Hematopoietic multipotent progenitor cell treated with erythropoietin and hydrocortisone succinate and interleukin-3 and kit ligand, for 17 days (in vitro differentiated cells): Measurements from ENCODE around the gene TAF1C.
"Not testable (repeated sequence)": the region's sequence is repeated elsewhere in the genome, so short reads cannot be mapped to it uniquely, and the experiment has no call there.

Source experiments
- DNase-seq: peaks from one replicate; pipeline ENCODE4 v3.0.0-alpha.2; 2015; ENCODE audit warnings: low spot score

TAF1C gene, protein sequence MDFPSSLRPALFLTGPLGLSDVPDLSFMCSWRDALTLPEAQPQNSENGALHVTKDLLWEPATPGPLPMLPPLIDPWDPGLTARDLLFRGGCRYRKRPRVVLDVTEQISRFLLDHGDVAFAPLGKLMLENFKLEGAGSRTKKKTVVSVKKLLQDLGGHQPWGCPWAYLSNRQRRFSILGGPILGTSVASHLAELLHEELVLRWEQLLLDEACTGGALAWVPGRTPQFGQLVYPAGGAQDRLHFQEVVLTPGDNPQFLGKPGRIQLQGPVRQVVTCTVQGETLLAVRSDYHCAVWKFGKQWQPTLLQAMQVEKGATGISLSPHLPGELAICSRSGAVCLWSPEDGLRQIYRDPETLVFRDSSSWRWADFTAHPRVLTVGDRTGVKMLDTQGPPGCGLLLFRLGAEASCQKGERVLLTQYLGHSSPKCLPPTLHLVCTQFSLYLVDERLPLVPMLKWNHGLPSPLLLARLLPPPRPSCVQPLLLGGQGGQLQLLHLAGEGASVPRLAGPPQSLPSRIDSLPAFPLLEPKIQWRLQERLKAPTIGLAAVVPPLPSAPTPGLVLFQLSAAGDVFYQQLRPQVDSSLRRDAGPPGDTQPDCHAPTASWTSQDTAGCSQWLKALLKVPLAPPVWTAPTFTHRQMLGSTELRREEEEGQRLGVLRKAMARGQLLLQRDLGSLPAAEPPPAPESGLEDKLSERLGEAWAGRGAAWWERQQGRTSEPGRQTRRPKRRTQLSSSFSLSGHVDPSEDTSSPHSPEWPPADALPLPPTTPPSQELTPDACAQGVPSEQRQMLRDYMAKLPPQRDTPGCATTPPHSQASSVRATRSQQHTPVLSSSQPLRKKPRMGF

DNA sequence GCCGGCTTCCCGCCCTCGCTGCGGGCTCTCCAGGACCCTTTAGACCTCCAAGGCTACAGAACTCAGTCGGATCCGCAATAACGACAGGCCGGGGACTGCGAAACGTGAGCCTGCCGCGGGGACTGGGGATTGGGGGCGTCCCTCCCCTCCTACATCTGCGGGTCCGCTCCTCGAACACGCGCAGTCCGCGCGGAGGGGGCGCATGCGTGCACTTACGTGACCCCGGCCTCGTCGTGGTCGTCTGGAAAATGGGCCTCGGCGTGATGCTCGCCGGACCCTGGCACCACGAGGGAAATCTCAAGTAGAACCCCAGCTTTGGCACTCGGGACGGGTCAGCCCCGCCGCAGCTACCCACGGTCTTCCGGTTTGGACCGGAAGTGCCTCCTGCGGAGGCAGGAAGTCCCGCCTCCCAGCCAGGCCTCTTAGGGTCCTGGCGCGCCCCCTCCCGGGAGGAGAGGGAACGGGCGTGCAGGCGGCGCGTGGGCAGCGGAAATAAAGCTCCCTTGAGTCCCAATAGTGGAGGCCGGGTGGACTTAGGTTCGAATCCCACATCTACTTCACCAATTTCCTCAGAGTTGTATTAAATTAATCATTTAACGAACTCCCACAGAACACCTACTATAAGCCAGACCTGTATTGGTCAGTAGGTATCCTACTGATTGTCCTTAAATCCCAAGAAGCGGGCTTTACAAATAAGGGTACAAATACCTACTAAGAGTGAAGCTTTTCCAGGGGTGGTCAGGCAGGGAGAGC, at the start of gene TAF1C:
Gene TAF1C (minus strand): TSS at position 373 of the 753 bp plus-strand sequence. CDS start 2,069 bp downstream, outside the sequence.
- DNase-seq: peak; percentile 96

DNA sequence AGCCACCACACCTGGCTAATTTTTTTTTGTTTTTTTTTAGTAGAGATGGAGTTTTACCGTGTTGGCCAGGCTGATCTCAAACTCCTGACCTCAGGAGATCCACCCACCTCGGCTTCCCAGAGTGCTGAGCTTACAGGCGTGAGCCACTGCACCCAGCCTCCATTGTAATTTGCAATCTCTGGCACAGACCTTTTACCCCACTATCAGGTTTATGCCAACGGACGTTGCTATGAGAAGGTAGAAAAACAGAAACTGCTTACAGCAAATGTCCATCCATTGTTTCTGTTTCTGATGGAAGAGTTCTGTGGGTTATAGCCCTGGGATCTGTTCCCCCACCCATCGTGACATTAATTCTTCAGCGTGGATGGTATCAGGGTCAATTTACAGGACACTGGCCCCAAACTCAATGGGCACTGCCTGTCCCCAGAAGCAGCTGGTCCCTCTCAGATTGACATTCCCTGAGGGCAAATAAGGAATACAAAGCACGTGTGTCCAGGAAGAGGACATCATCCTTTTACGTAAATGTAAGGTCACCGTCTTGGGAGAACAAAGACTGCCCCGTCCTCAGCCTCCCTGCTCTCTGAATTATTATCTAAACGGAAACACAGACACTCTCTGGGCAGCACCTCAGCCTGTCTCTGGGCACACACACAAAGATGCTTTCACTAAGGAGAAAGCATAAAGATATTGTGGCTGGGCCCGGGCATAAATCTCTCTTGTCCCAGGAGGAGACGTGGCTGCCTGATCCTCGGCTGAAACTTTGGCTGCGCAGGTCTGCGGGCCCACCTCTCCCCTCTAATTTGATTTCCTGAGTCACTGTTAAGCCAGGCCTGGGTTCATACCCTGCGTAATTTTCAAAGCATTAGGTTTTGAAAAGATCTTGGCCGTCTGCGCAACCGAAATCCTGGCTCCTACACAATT, 47.7 kb upstream of the TAF1C start:
- DNase-seq: no peak

DNA sequence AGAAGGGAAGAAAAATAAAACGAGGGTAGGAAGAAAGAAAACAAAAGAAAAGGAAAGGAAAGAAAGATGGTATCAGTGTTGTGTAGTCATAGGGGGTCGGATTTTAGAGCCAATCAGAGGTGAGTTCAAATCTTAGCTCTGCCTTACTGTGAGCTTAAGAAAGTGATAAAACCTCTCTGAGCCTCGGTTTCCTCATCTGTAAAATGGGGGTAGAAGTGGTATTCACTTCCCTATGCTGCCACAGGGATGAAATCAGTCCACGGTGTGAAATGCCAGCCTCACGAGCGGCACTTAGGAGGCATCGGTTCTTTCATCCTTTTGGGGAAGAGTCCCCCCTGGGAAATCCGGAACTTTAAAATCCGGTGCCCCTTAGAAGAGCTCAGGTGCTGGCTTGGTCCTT, 46.9 kb upstream of the TAF1C start:
- DNase-seq: no peak

DNA sequence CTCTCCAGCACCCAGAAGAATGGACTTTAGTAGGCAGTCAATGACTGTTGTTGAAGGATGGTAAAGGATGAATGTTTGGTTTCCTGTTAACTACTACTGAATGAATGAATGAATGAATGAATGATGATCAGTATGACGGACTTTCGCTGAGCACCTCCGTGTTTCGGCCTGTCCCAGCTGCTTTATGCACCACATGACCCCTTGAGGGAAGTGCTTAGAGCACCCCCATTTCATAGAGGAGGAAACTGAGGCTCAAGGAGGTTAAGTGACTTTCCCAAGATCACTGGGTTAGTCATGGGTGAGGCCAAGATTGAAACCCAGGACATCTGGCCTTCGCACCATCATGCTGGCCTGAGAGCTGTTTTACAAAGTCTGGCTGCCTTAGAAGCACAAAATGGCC, 46.1 kb upstream of the TAF1C start:
- no peak for DNase-seq

DNA sequence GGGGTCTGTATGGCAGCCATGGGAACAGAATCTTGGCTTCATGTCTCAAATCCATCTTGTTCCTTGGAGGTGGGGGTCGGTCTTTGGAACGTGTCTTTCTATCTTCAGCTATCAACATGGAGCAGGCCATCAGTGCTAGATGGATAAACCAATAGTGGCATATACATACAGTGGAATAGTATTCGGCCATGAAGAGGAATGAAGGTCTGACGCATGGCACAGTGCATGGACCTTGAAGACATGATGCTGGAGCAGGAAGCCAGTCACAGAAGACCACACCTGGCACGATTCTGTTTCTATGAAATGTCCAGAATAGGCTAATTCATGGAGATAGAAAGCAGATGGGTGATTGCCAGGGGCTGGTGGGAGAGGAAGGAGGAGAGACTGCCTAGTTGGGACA, 45.2 kb upstream of the TAF1C start:
- no peak for DNase-seq

DNA sequence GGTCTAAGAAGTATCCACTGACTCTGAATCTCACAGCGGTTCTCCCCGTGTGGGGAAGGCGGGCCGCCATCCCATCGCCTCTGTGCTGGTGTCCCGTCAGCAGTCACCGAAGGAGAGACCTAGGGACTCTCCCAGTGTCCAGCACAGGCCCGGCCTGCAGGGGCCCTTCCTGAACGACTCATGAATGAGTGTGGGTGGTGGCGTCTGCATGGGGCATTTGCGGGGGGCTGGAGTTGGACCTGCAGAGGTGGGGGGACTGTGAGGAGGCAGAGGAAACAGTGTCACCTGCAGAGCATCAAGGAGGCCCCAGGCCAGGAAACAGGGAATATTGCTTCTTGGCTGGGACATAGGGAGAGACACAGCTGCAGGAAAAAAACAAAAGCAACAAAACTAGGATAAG, 42.6 kb upstream of the TAF1C start:
- DNase-seq: no peak

DNA sequence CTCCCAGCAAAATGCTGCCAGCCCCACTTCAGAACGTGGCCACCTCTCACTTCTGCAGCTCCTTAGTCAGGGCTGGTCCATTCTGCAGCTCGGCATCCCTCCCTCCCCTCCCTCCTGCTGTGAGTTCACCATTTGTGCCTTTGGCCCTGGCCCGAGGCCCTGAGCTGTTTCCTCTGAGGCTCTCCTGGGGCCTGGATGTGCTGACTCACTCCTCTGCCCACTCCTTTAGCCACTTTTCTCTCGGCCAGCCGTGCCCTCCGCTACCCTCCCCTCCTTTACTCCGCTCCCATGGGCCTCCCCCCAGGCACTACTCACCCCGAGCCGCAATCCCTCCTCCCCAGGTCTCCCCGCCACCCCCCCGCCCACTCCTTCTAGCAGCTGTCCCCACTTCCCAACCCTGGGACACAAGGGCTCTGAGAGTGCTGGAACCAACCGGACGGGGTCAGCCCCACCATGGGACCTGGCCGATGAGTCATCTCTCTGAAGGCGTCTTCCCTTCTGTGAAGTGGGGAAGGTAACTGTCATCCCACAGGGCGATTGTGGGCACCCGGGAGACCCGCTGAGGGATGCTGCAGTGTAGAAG, 41.5 kb upstream of the TAF1C start:
- no peak for DNase-seq

DNA sequence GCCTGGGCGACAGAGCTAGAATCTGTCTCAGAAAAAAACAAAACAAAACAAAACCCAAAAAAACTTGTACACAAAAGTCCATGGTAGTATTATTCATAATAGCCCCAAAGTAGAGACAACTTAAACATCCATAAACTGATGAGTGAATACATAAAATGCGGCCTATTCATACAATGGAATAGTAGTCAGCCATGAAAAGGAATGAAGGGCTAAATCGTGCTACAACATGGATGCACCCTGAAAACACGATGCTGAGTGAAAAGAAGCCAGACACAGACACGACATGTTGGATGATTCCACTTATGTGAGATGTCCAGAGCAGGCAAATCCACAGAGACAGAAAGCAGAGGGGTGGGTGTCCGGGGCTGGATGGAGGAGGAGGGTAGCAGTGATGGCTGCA, 40.7 kb upstream of the TAF1C start:
- no peak for DNase-seq

DNA sequence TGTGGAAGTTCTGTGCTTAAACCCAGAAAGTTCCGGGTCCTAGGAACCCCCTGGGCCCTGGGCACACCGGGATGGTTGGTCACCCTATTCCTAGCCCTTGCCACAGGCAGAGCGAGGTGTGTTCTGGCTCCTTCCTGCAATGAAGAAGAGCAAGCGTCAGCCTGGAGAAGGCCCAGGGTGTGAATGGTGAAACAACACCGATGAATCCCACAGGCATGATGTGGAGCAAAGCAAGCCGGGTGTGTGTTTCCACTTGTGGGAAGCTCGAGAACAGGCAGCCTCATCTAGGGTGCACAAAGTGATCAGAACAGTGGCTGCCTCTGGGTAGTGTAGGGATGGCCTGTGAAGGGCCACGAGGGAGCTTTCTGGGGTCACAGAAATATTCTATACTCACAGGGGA, 39.2 kb upstream of the TAF1C start:
- no peak for DNase-seq

DNA sequence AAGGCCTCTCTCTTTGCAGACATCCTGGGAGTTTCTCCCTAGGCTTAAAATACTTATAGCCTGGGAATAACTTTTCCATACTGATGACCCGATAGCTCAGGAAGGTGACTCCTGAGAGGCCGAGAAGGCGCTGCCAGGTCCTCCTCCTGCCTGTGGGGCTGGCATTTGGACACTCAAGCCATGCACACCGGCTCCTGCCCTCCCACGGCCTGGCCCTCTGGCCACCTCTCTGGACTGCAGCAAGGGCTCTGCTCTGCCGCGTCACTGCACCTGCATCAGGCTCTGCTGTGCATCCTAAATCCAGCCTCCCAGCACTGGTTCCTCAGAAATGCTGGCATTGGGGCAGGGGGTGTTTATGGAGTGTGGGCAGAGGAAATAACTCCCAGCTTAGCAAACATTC, 38.7 kb upstream of the TAF1C start:
- no peak for DNase-seq

DNA sequence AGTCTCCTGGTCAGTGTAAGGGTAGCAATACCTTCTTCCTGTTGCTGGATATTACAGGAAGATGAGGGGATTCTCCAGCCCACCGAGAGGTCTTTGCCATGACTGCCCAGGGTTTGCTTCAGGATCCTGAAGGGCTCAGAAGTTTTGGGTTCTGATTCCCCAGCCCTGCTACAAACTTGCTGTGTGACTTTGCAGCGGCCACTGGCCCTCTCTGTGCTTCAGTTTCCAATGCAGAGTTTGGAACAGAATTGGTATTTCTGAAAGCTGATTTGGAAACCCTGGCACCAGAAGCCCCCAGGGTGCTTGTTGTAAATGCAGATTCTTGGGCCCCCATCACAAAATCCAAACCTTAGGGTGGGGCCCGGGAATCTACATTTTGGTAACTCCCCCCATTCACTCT, 38.3 kb upstream of the TAF1C start:
- DNase-seq: no peak

DNA sequence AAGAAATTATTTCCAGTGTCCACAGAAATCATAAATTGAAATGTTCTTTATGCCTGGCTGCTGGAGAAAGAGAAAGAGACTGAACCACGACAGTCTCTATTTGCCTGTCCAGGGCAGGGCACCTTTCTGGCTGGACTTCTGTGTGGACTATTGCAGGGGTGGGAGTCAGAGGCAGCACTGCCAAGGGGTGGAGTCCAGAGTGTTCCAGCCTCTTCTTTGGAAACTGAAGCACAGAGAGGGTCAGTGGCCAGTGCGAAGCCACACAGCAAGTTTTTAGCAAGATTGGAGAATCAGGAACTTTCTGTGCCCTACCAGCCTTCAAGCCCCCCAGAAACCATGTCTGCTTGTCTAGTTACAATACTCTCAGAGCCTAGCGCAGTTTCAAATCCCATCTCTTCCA, 37.7 kb upstream of the TAF1C start:
- no peak for DNase-seq

DNA sequence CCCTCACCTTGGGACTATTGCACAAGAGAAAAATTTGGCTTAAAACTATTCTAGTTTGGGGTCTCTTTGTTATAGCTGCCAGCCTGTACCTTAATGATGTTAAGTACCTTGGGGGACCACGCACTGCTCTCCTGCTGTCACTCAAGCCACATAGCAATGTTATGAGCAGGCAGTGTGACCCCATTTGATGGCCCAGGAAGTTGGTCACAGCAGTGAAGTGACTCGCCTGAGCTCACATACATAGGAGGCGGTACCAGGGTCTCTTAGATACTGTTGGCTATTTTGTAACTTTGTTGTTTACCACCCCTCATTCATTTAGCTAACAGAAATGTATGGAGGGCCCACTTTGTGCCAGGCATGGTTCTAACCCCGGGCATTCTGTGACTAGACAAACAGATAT, 36.6 kb upstream of the TAF1C start:
- no peak for DNase-seq

DNA sequence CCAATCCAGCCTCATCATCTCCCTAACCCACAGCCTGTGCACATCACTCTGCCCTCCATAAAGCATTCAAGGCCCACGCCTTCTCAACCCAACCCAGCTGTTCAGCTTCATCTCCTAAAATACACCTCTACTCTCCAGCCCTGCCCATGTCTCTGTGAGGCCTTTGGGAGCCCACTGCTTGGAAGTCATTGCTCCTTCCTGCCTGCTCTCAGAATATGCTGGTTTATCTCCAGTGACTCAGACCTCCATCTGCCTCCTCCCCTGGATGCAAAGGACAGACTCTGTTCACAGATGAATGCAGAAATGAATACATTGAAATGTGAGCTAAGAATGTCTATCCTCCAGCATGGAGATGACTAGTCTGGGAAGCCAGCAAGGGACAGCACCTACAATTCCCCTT, 34.0 kb upstream of the TAF1C start:
- DNase-seq: no peak

DNA sequence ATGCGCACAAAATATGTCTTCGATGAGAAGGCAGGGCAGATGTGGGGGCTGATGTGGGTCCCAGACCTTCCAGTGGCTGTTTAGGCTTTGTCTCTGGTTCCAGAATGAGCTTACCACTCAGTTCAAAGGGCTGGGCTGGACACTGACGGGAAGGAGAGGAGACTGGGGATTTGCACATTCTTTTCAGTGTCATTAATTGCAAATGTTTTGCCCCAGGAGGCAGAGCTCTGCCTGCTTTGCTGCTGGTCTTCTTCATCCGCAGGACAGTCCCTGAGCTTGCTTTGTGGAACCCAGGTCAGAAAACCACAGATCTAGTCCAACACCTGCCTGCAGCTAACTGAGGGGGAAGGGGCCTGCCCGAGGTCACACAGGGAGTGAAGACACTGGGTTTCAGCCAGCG, 32.1 kb upstream of the TAF1C start:
- DNase-seq: no peak

DNA sequence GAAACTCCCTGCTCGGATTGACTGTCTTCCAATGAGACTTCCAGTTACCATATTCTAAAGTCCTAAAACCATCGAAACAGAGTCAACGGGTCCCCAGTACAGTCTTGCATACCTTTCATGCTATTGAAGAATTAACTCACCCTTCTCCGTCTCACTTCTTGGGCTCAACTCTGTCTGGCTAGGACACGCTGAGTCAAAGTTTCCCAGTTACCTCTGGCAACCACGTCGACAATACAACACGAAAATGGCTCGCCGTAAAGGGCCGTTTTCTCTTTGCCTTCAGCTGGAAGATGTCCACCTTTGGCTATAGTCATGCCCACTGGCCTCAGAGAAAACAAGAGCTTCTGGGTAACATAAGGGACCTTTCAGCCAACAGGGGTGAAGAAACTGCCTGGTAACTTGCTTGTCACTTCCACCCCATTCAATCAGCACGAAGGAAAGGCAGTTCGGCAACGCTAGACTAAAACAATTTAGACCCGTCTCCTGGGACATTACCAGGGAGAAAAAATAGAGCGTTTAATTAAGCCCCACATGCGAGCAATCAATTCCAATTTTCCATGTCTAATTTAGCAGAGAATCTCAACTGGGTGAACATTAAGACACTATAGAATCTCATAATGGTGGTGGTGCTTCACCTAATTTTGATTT, 31.4 kb upstream of the TAF1C start:
- no peak for DNase-seq

DNA sequence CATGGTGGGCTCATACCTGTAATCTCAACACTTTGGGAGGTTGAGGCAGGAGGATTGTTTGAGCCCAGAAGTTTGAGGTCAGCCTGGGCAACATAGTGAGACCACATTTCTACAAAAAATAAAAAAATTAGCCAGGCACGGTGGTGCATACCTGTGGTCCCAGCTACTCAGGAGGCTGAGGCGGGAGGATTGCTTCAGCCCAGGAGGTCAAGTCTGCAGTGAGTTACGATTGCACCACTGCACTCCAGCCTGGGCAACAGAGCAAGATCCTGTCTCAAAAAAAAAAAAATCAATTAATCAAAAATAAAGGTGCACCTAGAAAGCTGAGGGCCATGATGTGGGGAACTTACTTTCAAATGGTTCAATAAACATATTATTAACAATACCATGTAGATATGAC, 29.3 kb upstream of the TAF1C start:
- DNase-seq: not testable (repeated sequence)

DNA sequence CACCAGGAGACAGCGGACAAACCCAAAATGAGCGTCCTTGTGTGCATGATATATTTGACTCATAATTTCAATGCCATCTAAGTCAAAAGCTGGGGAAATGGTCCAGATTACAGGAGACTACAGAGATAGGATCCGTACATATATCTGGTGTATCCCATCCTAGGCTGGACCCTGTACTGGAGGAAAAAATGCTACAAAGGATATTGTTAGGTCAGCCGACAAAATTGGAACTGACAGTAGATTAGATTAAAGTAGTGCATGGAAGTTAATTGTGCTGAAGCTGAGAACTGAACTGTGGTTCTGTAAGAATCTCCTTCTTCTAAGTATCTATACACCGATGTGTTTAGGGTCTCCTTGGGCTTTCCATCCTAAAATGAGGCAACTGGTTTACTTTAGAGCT, 28.7 kb upstream of the TAF1C start:
- no peak for DNase-seq

DNA sequence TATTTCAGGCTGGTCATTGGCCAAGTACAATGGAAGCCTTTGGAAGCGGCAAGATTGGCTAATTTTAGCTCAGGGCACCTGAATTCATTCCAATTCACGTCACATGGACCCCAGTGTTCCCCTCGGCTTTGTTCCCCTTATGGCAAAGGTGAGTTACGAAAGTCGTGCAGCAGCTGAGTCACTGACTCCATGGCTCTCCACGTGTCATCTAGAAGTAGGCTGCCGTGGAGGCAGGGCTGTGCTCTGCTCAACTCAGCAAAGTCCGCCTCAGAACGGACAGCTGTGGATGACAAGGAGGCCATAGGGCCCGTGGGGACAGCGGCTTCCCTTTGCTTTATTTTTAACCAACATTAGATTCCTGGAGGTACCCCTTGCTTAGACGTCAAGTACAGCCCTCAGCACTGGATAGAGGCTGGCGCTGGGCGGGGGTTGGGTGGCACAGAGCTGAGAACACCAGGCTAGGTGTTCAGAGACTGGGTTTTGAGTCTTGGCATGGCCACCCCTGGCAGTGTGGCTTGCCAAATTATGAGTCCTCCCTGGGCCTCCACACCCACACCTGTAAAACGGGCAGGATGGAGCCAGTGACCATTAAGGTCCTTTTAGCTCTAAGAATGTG, 27.7 kb upstream of the TAF1C start:
- no peak for DNase-seq

DNA sequence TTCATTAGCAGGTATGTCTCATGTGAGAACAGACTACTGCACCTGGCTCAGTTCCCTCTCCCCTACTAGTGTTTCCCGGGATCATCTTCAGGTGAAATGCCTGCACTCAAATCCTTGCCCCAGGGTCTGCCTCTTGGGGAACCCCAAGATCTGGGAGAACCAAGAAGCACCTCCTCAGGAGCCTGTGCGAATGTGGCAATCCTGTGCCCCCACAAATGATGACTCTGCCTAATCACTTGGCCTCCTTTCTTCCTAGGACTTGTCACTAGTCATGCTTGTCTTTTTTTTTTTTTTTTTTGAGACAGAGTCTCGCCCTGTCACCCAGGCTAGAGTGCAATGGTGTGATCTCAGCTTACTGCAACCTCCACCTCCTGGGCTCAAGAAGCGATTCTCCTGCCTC, 25.8 kb upstream of the TAF1C start:
- DNase-seq: no peak
